ENCODE results near the gene DUSP9. TPM values are rescaled to one million over a fixed set of nuclear protein-coding genes. Genes with fewer than 3 reads are reported as not detected.

DUSP9 gene
- total and polyA plus RNA-seq, 10 of the 15 experiments (the other 5 are each of a cell fraction or from before 2014, with no cell fraction given), result 0.10 TPM; not detected in 9

DNA sequence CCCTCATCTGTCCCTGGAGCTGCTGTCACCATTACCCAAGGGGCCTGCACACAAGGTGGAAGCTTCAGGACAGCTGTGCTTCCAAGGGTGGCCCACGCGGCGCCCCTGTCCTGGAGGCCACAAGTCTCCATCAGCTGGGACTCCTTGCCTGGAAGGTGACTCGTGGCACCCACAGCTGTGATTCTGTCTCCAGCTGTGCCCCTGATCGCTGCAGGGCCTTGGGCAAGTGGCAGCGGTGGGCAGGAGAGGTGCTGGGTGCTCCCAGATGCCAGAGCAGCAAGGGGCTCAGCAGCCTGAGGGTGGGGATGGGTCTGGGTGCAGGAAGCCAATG lies 9.0 kb upstream of the DUSP9 start (continued):
- TF ChIP-seq, protein P1, sequence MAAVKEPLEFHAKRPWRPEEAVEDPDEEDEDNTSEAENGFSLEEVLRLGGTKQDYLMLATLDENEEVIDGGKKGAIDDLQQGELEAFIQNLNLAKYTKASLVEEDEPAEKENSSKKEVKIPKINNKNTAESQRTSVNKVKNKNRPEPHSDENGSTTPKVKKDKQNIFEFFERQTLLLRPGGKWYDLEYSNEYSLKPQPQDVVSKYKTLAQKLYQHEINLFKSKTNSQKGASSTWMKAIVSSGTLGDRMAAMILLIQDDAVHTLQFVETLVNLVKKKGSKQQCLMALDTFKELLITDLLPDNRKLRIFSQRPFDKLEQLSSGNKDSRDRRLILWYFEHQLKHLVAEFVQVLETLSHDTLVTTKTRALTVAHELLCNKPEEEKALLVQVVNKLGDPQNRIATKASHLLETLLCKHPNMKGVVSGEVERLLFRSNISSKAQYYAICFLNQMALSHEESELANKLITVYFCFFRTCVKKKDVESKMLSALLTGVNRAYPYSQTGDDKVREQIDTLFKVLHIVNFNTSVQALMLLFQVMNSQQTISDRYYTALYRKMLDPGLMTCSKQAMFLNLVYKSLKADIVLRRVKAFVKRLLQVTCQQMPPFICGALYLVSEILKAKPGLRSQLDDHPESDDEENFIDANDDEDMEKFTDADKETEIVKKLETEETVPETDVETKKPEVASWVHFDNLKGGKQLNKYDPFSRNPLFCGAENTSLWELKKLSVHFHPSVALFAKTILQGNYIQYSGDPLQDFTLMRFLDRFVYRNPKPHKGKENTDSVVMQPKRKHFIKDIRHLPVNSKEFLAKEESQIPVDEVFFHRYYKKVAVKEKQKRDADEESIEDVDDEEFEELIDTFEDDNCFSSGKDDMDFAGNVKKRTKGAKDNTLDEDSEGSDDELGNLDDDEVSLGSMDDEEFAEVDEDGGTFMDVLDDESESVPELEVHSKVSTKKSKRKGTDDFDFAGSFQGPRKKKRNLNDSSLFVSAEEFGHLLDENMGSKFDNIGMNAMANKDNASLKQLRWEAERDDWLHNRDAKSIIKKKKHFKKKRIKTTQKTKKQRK (IDR thresholded peaks at IDR 0.05; ENCODE audit: low read depth, low read length), result no peak
- TF ChIP-seq ZNF217 (IDR thresholded peaks at IDR 0.05), result no peak
- no peak for TF ChIP-seq MYB (IDR thresholded peaks at IDR 0.05; ENCODE audit: borderline replicate concordance, low read depth, low read length)
- TF ChIP-seq CHD4 (IDR thresholded peaks at IDR 0.05), result no peak
- no peak for TF ChIP-seq ZNF274 (IDR thresholded peaks at IDR 0.05; ENCODE audit: insufficient read depth, insufficient read length)
- no peak for TF ChIP-seq BRCA1 (IDR thresholded peaks at IDR 0.05; ENCODE audit: low read depth, low read length)
- no peak for TF ChIP-seq TBL1XR1 (IDR thresholded peaks at IDR 0.05; ENCODE audit: low read depth, low read length)
- TF ChIP-seq ZNF622 (IDR thresholded peaks at IDR 0.05), result no peak
- no peak for TF ChIP-seq ZSCAN29 (IDR thresholded peaks at IDR 0.05)
- TF ChIP-seq, protein P2, sequence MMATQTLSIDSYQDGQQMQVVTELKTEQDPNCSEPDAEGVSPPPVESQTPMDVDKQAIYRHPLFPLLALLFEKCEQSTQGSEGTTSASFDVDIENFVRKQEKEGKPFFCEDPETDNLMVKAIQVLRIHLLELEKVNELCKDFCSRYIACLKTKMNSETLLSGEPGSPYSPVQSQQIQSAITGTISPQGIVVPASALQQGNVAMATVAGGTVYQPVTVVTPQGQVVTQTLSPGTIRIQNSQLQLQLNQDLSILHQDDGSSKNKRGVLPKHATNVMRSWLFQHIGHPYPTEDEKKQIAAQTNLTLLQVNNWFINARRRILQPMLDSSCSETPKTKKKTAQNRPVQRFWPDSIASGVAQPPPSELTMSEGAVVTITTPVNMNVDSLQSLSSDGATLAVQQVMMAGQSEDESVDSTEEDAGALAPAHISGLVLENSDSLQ (IDR thresholded peaks at IDR 0.05), result no peak
- TF ChIP-seq, protein P3, sequence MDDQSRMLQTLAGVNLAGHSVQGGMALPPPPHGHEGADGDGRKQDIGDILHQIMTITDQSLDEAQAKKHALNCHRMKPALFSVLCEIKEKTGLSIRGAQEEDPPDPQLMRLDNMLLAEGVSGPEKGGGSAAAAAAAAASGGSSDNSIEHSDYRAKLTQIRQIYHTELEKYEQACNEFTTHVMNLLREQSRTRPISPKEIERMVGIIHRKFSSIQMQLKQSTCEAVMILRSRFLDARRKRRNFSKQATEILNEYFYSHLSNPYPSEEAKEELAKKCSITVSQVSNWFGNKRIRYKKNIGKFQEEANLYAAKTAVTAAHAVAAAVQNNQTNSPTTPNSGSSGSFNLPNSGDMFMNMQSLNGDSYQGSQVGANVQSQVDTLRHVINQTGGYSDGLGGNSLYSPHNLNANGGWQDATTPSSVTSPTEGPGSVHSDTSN (IDR thresholded peaks at IDR 0.05; ENCODE audit: insufficient replicate concordance, low read depth, low read length), result no peak

Data from GM12878 (cell line).